Right kidney (tissue), 1 donor: ENCODE measurements around the gene SERTAD2.

Source experiments
- DNase-seq: peaks from one replicate; pipeline ENCODE4 v3.0.0-alpha.2; 2016

Gene SERTAD2

DNA sequence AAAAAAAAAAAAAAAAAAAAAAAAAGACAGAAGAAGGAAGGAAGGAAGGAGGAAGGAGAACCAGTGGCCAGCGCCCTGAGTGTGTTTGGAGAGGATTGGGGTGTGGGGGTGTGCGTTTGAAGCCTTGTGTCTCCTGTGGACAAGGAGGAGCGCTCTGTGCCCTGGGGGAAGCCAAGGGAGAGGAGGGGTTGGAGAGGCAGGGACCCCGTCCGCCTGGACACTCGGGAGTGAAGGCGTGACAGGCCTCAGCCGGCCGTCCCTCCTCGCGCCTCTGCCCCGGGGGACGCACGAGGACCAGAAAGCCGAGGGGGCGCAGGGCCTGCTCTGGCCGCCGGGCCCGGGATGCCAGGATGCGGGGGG lies 44.9 kb downstream of the SERTAD2 start:
- peak; percentile 69 for DNase-seq

DNA sequence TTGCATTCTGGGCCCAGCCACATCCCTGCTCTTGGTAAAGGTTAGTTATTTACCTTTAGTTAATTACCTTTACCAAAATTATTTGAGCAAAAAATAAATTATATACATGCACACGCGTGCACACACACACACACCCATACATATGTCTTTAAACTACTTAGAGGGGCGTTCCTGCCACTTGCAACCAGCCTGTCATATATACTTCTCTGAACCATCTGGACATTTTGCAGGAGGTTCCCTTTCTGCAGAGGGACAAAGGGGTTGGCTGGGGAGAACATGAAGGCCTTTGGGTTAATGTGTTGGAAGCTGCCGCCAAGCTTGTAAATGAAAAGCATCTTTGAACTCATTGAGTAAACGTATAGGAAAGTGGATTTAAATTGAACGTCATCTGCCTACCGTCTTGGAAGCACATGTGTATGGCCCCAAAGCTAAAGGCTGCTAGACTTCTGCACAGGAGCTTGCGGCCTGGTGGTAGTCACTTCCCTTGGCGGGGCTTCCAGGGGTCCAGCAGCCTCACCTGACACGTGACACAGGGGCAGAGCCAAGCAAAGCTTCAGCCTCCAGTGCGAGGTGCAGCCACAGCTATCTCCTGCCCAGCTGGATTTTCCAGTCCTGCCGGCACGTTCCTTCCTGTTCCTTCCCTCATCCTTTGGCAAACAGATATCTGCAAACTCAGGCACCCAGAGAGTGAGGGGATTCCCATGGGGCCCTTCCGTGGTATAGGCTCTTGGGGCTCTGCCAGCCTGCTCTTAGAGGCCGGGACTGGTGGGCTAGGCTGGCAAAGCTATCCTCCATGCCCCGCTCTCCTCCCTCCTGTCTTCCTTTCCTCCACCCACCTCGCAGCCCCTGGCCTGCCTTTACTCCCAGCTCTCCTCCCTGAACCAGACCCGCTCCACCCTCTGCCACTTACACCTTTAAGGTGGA lies 46.1 kb downstream of the SERTAD2 start:
- DNase-seq, result no peak

DNA sequence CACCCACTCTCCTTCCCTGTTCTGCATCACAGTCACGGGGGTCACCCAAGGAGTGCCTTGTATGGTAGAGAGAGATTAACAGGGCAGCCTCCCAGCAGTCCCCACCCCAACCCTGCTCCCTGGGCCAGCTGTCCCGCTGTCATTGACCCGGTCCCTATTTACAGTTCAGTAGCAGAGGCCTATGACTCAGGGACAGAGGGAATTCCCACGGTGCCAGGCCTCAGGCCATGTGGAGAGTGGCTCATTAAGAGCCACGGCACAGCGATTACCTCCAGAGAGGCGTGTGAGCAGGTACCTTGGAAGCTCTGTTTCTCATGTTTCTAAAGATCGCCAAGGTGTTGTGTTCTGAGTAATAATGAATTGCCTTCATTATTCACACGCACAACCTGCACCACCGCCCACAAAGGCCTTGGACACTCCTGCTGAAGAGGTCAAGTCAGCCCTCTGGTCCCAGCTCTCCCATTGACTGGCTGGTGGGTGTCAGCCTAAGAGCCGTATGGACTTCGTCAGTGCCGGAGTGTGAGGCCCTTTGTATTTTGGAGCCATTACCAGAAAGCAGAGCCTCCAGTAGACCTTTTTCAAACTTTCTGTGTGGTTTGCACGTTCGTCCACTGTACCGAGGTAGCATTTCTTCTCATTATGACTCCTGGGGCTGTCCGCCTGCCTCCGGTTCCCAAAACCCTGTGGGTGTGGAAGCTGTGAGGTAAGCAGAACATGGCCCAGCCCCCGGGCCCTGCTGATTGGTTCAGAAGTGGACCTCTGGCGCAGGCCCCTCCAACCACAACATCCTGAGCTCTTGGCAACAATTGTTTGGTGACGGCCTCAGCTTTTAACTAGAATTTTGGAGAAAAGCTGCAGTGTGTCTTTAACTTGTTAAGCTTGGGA lies 47.0 kb downstream of the SERTAD2 start:
- DNase-seq, result peak; percentile 47

DNA sequence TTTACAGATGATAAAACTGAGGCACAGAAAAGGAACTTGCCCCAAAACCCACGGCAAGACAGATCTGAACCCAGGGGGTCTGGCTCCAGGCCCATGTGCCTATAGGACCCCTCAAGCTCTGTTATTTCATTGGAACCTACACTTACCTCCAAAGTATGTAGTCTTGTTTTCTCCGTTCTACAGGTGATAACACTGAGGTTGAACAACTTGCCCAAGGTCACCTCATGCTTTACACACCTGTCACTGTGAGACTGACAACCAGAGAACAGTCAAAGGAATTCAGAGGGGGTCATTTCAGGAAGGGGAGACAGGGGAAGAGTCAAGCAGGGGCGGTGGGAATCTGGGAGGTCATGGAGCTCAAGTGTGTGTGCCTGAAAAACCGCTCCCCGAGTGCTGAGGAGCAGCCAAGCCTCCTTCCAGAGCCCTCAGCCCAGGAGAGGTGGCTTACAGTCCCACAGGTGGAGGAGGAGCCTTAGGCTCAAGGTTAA lies 47.7 kb downstream of the SERTAD2 start:
- no peak for DNase-seq

DNA sequence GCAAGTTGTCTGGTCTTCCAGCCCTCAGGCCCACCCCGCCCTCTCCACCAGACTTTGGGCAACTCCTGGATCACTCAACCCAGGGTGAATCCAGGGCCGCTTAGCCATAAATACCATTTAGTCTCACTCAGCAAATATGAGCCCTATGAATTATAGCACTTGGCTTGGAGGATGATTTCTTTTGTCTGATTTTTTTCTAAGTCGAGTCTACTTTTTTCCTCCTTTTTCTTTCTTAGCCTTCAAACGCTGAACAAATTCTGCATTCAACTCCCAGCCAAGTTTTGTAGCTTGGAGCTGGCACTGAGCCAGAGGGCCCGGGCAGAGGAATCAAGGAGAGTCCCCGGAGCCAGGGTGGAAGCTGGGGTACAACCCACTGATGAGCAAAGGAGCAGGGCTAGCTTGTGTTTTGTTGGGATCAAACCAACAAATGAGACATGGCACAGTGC lies 48.7 kb downstream of the SERTAD2 start:
- DNase-seq, result no peak

DNA sequence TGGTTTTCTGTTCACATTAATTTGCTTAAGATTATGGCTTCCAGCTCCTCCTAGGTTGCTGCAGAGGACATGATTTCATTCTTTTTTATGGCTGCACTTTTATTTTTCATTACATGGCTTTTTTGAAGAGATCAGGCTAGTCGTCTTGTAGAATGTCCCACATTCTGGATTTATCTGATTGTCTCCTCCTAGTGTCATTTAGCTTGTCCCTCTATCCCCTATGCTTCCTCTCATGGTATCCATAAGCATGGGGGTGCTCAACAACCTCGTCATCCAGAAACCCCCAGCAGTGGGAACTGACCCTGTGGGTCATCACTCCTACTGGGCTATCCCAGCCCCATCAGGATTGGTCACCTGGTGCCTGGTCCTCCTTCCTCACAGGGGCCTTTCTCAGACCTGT lies 49.6 kb downstream of the SERTAD2 start:
- no peak for DNase-seq

DNA sequence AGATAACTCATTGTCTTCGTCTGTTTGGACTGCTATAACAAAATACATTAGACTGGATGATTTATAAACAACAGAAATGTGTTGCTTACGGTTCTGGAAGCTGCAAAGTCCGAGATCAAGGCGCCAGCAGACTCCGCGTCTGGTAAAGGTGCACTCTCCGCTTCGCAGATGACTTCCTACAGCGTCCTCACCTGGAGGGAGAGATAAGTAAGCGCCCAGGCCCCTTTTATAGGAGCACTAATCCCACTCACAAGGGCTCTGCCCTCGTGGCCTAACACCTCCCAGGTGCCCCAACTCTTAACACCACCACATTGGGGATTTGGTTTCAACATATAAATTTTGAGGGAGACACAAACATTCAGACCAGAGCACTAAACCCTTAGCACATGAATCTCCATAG lies 51.3 kb downstream of the SERTAD2 start:
- DNase-seq, result no peak

DNA sequence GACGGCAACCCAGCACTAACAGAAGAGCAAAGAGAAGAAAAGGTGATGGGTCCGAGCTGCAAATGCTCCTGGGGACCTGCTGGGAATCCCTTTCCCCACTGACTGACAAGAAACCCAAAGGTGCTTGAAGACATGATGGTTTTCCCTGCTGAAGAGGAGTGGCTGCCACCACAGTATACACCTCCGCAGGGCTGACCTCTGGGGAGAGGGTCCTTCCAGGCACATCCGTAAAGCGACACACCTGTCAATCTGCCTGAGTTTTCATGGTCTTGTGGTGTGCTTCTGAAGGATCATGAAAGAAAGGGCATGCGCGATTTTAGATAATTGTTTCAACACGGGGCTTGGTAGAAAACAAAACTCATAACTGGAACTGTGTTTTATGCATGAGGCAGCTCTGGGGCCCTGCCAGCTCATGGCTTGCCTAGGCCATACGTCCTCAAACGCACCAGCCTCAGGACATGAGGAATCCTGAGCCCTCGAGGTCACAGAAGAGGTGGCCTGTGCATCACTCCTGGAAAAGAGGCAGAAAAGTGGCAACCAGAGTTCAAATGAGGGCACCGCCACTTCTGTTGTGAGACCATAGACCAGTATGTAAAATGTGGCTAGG lies 51.8 kb downstream of the SERTAD2 start:
- no peak for DNase-seq

DNA sequence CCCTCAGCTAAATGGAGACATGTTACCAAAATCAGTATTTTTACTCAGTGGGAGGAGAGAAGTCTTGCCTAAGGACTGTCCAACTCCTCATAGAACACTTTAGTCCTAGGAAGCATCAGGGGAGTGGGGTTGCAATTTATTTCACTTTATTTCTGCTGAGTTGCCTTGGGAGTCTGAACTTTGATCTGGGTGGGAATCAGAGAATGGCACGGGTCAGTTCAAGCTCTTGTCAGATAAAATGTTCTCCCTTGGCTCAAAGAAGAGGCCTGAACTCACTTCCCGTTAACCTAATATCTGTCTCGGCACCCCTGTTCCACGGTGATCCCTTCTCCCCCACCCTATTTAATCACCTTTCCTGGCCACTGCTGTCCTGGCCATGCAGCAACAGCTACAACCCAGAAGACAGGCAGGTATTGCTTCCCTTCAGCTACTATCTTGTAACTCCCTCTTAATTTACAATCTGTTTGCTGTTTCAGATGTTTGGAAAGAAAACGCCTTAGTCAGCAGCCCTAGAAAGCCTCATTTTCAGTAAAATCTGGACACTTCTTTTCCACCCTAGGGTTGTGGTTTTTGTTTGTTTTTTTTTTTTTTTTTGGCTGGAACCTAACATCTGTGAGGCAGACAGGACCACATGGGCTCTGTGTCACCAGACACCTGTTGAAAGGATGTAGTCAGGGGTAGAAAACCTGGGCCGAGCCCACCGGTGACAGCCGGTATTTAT lies 52.5 kb downstream of the SERTAD2 start:
- no peak for DNase-seq

DNA sequence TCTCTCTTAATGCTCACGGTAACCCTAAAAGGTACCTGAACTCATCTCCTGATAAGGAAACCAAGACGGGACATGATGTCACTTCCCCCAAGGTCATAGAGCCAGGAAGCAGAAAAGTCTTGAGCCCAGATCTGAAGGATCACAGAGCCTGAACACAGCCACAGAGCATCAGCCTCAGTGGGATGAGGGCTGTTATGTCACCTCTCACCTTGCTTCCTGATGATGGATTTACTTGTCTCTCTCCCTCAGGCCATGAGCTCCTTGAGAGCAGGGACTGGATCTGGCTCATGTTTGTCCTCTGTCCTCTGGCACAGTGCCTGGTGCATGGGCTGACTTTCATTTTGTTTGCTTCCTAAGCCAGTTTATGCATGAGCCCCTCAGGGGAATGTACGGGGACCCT lies 54.2 kb downstream of the SERTAD2 start:
- DNase-seq, result no peak

DNA sequence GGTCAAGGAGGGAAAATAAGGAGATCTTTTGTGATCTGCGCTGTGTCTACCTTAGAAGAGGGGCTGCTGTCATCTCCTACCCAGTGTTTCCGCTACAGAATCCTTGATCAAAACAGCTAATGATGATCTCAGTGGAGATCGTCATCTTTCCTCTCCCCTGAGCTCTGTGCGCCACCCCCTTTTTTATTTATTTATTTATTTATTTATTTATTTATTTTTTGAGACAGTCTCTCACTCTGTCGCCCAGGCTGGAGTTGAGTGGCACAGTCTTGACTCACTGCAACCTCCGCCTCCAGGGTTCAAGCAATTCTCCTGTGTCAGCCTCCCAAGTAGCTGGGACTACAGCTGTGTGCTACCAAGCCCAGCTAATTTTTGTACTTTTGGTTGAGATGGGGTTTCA lies 55.5 kb downstream of the SERTAD2 start:
- DNase-seq, result no peak

DNA sequence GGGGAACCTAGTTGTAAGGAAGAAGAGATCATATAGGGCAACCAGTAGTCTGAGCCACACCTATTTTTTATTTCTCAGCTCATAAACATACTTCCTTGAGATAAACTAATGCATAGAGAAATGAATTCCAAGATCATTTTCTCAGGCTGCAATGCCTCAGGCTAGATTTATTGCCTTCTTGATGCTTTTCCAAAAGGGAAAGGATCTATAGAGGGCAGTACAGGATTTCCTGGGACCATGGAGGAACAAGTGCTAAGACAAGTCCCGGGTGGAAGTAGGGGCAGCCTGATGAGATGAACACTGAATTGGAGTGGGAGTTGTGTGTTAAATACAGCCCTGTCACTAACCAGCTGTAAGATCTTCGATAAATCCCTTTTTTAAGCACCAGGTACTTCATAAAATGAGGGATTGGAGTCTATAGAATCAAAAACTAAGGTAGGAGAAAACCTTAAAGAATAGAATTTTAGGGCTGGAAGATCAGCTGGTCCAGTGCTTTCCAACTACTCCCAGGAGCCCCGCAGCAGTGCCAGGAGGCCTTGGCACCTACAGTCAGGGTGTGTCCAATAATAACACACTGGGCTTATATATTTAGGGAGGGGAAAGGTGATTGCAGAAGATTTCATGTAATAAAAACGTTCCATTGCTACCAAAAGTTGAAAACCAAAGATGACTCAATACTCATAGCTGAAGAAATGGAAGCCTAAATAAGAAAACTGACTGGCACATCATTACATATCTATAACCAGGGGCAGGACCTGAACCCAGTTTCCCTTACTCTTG lies 58.1 kb downstream of the SERTAD2 start:
- DNase-seq, result no peak

DNA sequence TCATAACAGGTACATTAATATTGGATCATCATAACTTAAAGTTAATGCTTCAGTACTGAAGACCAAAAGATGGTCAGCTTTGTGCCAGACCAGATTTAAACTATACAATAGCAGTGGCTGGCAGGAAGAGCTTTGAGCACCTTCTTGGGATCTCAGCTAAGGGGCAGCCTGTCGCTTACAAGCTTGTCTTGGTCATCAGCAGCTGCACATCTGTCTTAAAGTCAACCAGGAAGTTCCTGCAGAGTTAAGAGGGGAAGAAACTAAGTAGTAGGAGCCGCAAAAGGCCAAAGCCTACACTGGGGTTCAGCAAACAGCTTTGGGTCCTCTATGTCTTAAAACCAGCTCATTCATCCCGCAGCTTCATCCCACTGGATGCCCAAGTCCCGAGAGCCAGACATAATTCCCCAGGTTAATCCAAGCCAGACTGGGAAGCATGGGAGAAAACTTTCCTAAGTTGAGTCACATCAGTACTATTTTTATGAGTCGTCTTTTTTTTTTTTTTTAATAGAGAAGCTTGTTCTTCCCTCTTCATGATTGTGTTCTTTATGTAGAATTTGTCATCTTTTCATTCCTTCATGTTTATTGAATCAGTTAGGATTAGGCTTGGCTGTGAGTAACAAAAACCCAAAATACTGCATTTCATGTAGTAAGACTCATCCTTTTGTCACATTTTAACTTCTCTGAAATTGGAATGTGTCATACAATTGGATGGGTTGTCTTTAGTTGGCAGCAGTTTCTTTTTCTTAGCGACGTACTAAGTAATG lies 59.3 kb downstream of the SERTAD2 start:
- DNase-seq, result no peak

DNA sequence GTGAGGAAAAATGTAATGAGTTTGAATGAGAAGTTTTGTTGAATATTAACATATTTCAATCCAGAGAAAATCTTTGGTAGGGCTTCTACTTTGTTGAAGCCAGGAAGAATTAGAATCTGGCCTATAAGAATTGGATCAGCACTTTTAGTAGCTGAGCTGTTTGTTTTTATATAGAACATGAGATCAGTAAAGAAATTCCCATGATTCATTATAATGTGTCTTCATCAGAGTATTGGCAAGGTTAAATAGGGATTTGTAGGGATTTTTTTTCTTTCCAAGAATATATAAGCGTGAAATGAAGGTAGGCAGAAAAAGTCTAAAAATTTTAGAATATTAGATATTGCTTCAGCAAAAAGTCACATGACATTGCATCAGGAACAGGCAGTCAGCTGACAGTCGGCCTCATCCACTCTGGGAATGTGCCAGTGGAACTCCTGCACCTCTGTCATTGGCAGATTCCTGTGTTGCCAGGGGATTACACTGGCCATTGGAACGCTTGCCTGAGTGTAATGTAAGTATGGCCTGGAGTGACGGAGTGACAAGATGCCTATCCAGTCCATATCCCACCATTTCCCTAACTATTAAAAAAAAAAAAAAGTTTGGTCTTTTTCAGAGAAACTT lies 60.6 kb downstream of the SERTAD2 start:
- no peak for DNase-seq

DNA sequence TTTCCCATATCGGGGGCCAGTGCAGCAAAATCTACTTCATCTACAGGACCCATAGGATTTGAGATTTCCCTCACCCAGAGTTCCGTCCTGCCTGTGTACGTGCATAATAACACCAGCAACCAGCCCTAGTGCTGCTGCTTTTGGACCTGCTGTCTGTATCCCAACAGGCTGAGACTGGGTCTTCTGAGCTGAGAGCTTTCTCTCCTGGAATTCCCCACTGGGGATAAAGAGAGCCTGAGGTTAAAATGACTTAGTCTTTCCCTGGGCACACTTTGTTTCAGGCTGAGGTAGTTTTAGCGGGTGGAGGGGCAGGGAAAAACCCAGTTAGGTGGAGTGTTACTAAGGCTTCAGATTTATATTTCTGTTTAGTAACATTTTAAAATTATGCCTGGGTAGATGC lies 62.5 kb downstream of the SERTAD2 start:
- no peak for DNase-seq

DNA sequence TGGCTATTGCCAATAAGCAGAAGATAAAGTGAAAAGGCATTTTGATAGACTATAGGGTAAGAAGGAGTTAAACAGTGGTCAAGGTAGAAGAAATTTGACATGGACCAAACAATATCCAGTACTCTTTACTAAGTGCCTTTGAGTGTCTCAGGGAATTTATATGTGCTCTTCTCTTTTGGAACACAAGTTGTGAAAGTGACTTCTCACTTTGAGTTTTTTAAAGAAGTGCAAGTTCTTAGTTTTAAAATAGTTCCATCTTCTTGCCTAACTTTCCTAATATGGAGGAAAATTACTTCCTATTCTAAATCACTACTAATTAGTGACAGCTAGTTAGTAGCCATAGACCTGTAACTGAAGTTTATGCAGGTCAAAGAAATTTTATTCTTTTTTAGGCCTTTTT lies 66.2 kb downstream of the SERTAD2 start:
- no peak for DNase-seq

DNA sequence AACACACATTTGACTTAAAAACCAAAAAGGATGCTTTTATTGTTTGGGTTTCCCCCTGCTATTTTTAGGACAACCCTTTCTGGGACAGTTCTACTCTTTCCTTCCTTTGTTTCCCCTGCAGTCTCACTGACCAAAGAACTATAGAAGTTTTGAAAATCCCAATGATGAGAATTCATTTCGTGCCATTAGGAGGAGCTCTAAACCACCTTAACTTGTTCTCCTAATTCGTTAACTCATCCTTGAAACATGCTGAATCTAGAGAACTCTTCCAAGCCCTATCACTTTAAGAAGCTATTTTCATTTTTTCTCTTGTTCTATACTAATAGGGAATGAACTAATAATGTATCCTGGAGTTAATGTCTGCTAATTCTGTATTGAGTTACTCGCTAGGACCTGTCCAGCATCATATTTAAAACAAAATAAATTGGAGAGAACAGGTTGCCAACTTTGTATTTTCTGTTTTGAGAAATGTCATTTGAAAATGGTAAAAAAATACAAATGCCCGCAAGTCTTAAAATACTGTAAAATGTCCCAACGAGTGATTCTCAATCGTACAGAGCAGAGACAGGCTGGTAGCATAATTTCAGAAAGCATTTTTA lies 66.7 kb downstream of the SERTAD2 start:
- no peak for DNase-seq

DNA sequence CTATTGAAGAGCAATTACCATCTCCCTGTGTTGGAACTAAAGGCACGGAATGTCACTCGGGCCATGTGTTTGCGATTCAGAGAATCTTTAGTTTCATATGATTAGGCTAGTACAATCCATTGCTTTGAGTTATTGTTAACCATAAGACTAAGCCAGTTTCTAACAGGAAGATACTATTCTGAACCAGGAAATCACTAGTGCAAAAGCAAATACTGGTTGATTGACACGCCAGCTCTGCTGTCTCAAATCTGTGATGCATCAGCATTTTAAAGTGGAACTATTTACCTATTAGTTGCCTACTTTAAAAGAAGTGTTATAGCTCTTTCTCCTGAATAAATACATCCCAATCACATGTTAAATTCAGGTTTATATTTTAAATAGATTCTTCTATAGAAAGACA lies 67.7 kb downstream of the SERTAD2 start:
- DNase-seq, result no peak

DNA sequence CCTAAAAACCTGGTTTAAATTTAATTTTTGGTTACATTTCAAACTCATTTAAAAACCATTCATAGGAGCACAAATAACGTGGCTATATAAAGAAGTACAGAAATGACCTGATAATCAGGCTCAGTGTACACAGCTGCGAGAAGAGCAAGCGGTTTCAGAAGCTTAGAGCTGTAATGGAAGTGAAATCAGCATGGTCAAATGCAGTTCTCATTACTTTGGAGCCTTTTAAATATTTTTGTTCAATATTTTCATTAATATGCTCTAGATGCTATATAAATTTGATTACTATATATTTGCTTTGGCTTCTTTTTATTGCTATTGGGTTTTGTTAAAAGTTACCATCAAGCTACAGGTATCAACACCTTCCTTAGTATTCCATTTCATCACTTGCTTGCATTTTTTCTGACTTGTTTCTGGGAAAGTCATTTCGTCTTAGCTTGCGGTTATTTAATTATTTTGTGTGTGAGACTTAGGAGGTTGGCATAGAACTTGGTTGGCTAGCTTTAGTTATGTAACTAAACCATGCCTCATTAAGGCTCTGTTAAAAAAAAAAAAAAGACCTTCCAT lies 70.9 kb downstream of the SERTAD2 start:
- no peak for DNase-seq
